Bronchial epithelial cell (primary cell): ENCODE measurements around the gene TMEM254. TPM values are rescaled to one million over a fixed set of nuclear protein-coding genes. Genes with fewer than 3 reads are reported as not detected.

Experiments used
- DNase-seq: peaks from one replicate; pipeline ENCODE4 v3.0.0-alpha.2; 2010; ENCODE audit warnings: low read depth
- FAIRE-seq: peaks from 2 replicates; lab custom pipeline; 2011; peaks lifted over from hg19 to GRCh38; lab: Jason Lieb, UNC
- H3K27me3 ChIP-seq: 2 replicates; pipeline ENCODE4 v1.5.1; 2011; ENCODE audit warnings: low read length; ENCODE audit not compliant: control insufficient read depth, insufficient read depth
- H3K36me3 ChIP-seq: 2 replicates; pipeline ENCODE4 v1.5.1; 2011; ENCODE audit warnings: low read length; ENCODE audit not compliant: control insufficient read depth, insufficient read depth
- H3K4me3 ChIP-seq: 2 replicates; pipeline ENCODE4 v1.5.1; 2011; ENCODE audit warnings: mild to moderate bottlenecking, low read depth, low read length, control low read depth
- total RNA-seq: library from RNA; depleted of rRNA; stranded (reverse); fragments of >200 nt; gene quantifications from 2 replicates; pipeline ENCODE4 v1.2.1, GENCODE V29; 2014
- TF ChIP-seq, protein P1 (sequence below): IDR thresholded peaks from 2 replicates; pipeline ENCODE4 v1.5.1; 2011; ENCODE audit warnings: mild to moderate bottlenecking, moderate library complexity, low read length, control low read depth, inconsistent platforms; ENCODE audit not compliant: insufficient read depth, severe bottlenecking

Gene TMEM254
- total RNA-seq, 1 donor from 2014 or later, result 7.1 TPM

DNA sequence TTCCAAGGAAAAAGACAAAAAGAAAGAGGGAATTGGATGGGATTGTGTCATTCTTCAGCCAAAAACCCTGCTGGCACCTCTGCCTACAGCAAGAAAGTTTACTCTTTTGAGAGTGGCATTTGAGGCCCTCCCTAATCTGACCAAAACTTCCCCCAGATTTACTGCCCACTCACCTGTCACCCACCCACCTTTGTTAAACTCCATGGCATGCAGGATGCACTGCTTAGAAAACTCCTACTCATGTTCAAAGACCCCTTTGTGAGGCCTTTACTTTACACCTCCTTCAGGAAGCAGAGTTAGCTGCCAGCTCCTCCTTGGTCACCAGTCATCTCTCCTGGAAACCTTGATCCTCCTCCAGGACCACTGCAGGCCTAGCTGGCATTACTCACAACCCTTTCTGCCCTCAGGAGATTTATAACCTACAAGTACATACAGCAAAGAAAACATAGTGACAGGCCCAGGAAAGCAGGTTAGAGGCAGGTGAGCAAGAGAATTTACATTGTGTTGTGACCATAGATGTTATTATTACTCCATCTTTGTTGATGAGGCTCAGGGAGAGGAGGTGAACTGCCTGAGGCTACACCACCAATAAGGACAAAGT lies 43.7 kb downstream of the TMEM254 start:
- H3K4me3 ChIP-seq, result no peak overlapping the region
- H3K27me3 ChIP-seq, result no peaks in the 10 kb centered on the region
- TF ChIP-seq, protein P1, sequence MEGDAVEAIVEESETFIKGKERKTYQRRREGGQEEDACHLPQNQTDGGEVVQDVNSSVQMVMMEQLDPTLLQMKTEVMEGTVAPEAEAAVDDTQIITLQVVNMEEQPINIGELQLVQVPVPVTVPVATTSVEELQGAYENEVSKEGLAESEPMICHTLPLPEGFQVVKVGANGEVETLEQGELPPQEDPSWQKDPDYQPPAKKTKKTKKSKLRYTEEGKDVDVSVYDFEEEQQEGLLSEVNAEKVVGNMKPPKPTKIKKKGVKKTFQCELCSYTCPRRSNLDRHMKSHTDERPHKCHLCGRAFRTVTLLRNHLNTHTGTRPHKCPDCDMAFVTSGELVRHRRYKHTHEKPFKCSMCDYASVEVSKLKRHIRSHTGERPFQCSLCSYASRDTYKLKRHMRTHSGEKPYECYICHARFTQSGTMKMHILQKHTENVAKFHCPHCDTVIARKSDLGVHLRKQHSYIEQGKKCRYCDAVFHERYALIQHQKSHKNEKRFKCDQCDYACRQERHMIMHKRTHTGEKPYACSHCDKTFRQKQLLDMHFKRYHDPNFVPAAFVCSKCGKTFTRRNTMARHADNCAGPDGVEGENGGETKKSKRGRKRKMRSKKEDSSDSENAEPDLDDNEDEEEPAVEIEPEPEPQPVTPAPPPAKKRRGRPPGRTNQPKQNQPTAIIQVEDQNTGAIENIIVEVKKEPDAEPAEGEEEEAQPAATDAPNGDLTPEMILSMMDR, result no peak
- FAIRE-seq (no peak), DNase-seq (peak; percentile 57)
- no peaks in the 10 kb centered on the region for H3K36me3 ChIP-seq

DNA sequence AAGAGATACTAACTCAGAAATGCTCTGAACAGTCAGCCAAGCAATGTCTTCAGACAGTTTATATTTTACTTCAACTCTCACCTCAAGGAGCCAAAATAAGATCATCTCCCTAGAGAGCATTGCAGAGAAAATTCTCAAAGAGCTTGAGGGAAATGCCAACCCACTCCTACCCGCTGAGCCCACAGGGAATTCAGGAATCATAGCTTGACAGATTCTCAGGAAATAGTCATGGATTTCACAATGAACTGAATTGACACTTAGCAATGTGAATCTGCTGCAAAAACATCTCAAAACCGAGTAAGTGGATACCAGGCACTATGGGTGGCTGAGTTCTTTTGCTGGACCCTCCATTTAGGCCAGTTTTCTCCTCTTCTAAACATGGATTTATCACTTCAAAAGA lies 44.3 kb downstream of the TMEM254 start:
- Histone ChIP-seq H3K4me3 (no peak overlapping the region), H3K27me3 (no peaks in the 10 kb centered on the region), H3K36me3 (no peaks in the 10 kb centered on the region)
- TF ChIP-seq, protein P1, result no peak
- no peak for FAIRE-seq
- no peak for DNase-seq

DNA sequence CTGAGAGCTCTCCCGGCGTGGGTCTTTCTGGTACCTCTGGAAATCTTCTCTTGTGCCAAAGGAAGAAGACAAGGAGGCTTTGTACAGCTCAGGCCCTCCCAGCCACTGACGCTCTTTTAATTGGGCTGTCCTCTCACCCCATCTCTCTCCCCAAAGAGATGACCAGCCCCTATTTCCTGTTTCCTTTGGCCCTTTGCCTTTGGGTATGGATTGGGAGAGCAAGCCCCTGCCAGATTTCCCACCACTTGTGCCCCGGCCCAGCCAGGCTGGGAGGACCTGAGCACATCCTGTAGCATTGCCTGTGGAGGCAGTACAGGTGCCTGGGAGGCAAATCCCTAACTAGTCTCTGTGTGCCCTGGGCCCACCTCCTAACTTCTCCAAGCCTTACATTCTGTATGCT lies 48.4 kb downstream of the TMEM254 start:
- no peak overlapping the region for H3K4me3 ChIP-seq
- FAIRE-seq, result no peak
- TF ChIP-seq, protein P1, result no peak
- DNase-seq, result no peak
- peaks cover 2% of the 10 kb centered on the region for H3K27me3 ChIP-seq
- H3K36me3 ChIP-seq, result no peaks in the 10 kb centered on the region

DNA sequence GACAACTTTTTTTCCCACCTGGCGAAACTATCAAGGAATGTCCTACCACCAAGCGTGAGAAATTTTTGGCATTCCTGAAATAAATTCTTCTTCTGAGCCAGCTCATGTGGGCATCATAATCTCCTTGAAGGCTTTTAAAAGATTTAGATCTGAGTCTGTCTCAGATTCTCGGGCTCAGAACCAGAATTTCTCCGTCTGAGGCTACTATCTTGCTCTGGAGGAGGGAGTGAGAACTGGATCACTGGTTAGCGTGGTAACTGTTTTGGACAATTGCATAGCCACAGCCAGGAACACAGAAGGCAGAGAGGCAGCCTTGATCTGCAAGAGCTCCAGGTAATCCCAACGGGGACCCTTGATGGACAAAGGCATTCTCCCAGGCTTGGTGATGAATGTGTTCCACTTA lies 53.0 kb downstream of the TMEM254 start:
- Histone ChIP-seq H3K36me3 (no peaks in the 10 kb centered on the region), H3K27me3 (peaks cover 10% of the 10 kb centered on the region), H3K4me3 (no peak overlapping the region)
- TF ChIP-seq, protein P1, result no peak
- DNase-seq (no peak), FAIRE-seq (no peak)

DNA sequence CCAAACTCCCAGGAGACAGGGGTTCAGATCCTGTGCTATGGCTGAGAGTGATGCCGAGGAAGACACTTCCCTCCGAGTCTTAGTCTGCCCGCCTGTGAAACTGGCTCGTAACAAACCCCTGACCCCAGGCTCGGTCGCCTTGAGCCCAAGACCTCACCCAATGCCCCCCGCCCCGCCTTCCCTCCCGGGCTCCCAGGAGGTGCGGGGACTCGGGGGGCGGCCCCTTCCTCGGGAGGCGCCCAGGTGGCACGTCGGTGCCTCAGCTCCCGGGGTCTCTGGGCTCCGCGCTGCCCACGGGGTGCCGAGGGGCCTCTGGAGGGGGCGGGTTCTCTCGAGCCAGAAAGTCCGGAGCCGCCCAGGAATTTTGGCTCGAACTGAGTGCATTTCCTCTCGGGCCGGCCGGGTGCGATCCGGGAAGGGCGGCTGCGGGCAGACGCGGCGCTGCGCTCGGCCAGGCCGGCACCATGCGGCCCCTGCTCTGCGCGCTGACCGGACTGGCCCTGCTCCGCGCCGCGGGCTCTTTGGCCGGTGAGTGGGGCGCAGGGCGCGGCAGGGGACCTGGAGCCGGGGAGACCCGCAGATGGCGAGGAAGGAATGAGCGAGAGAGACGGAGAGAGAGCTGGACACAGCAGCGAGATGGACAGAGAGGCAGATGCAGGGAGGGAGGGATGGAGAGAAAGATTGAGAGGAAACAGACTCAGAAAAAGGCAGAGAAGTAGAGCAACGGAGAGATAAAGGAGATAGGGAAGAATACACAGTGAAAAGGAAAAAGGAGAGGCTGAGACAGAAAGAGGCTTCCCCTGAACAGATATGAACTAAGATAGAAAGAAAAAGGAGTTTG lies 54.1 kb downstream of the TMEM254 start, which contains the start of gene PLAC9:
Gene PLAC9, plus strand, starts transcription at position 432 of the 841 bp plus-strand sequence. Its CDS starts 33 bp downstream, at position 465.
- H3K36me3 ChIP-seq, result no peaks in the 10 kb centered on the region
- DNase-seq (no peak), FAIRE-seq (no peak)
- TF ChIP-seq, protein P1, result no peak
- peaks cover 10% of the 10 kb centered on the region for H3K27me3 ChIP-seq
- H3K4me3 ChIP-seq, result peak within 1 kb of the TSS; percentile 18
